ENCODE data around the gene ADCY2.

Gene ADCY2

DNA sequence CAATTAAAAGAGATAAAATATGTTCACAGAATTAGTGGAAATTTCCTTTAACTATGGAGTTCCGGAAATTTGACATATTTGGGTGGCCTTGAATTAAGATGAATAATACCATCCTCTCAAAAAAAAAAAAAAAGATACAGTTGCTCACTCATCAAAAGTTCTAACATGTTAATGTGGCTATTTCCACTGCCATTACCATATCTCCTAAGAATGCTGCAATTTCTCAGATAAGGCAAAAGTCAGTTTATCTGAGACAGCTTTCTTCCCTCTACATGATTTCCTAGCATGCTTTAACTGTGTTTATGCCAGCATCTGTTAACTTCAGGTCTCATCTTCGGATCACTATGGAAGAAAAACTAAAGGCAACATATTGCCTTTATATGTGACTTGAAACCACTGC, 470.3 kb downstream of the ADCY2 start:
- no peak overlapping the region for H3K4me3 ChIP-seq (ENCODE audit: low read length)
- no peak for DNase-seq (ENCODE audit: low read depth)
- TF ChIP-seq, protein P1, sequence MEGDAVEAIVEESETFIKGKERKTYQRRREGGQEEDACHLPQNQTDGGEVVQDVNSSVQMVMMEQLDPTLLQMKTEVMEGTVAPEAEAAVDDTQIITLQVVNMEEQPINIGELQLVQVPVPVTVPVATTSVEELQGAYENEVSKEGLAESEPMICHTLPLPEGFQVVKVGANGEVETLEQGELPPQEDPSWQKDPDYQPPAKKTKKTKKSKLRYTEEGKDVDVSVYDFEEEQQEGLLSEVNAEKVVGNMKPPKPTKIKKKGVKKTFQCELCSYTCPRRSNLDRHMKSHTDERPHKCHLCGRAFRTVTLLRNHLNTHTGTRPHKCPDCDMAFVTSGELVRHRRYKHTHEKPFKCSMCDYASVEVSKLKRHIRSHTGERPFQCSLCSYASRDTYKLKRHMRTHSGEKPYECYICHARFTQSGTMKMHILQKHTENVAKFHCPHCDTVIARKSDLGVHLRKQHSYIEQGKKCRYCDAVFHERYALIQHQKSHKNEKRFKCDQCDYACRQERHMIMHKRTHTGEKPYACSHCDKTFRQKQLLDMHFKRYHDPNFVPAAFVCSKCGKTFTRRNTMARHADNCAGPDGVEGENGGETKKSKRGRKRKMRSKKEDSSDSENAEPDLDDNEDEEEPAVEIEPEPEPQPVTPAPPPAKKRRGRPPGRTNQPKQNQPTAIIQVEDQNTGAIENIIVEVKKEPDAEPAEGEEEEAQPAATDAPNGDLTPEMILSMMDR (conservative IDR thresholded peaks at IDR 0.05; ENCODE audit: low read length): no peak

DNA sequence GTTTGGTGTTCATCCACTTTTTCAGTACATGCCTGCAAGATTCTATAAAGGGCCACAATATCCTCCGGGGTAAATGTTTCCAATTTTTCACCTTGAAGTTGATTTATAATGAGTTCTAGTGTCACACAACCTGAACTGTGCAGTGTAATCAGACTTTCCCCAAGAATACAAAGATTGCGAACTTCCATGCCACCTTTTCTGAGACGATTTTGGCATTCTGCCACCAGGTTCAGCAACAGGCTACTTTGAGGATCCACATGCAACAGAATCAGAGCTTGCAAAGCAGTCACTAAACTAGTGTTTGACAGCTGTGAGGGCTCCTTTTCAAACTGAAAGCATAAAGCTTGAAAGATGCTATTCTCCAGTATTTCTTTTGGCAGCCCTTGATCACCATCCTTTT, 471.3 kb downstream of the ADCY2 start:
- no peak for DNase-seq (ENCODE audit: low read depth)
- TF ChIP-seq, protein P1 (conservative IDR thresholded peaks at IDR 0.05; ENCODE audit: low read length): no peak
- H3K4me3 ChIP-seq (ENCODE audit: low read length): no peak overlapping the region; the same call in 1 of the 2 replicates

DNA sequence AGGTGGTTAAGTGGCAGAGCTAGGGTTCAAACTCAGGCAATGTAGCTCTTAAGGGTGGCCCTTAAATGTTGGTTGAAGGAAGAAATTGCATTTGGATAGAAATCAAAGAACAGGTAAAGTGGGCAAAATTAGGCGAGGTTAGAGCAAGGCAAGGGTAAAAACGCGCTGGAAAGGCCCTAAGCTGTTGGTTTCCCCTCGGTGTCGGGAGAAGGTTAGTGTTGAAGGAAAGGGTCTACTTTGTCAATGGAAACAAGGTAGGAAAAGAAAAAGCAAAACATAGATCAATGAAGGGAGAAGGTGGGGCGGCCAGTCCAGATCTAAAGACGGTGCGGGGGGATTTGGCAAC, 472.5 kb downstream of the ADCY2 start:
- no peak for DNase-seq (ENCODE audit: low read depth)
- TF ChIP-seq, protein P1 (conservative IDR thresholded peaks at IDR 0.05; ENCODE audit: low read length): no peak
- peak overlapping the region; percentile 80 for H3K4me3 ChIP-seq (ENCODE audit: low read length)

DNA sequence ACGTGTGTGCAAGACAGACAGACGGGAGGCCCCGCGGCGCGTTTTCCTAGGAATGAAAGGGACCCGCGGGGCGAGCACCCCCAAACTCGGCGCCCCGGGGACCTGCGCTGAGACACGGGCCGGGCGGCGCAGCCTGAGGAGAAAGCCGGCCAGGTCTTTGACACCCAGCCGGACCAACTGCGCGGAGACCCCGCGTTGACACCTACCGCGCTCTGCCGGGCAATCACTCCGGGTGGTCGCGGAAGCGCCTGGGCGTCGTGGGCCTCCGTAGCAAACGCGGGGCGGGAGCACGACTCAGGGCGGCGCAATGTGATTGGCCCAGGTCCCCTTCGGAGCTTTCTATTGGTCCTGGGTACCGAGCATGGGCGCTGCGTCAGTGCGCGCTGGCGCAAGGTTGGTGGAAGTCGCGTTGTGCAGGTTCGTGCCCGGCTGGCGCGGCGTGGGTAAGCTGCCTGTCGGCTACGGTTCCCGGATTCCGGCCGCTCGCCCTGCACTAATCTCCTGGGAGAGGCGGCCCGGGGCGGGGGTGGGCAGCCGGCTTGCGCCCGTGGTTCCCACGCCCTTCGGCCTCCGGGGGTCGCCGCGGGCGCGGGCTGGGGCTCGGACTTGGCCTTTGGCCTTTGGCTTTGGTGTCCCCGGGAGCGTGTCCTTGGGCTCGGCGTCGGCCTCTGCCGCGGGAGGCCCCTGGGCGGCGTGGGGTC, 473.0 kb downstream of the ADCY2 start, which contains the start of the genes FASTKD3 and MTRR:
Gene FASTKD3, minus strand, starts transcription at position 259 of the 701 bp plus-strand sequence. CDS start 948 bp downstream, outside the sequence.
Gene MTRR, plus strand, starts transcription at position 376 of the 701 bp plus-strand sequence. CDS start 1,647 bp downstream, outside the sequence.
- peak within 1 kb of the TSS; percentile 80 for H3K4me3 ChIP-seq (ENCODE audit: low read length)
- TF ChIP-seq, protein P1 (conservative IDR thresholded peaks at IDR 0.05; ENCODE audit: low read length): no peak

DNA sequence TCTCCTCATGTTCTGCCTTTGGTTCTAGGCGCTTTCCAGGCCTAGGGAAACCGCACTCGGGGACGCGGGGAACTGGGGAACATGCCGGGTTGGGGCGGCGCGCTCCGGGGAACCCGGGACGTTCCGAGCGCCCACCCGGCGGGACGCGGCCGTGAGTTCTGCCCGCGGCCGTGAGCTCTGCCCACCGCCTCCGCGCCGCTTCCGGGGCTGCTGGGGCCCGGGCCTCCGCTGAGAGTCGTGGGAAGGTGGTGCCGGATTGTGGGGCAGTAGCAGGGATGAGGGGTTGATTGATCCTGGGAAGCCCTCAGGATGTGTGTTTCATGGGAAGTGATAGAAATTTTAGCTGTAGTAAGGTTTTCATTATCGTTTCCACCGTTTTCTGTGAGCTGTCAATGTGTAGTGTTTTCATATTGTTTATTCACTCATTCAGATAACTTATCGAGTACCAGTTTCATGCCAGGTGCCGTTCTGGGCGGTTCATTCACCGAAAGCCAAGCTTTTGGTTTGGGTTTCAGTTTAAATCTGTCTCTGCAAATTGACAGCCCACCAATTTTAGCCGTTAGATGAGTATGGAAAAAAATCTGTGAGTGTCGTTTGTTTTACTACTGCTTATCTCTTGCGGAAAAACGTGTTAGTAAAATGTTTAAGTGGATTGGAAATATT, 473.7 kb downstream of the ADCY2 start:
- TF ChIP-seq, protein P1 (conservative IDR thresholded peaks at IDR 0.05; ENCODE audit: low read length): no peak
- no peak for DNase-seq (ENCODE audit: low read depth)
- peak overlapping the region; percentile 80 for H3K4me3 ChIP-seq (ENCODE audit: low read length)

More for the DNA sequence above, 473.0 kb downstream of the ADCY2 start, which contains the start of the genes FASTKD3 and MTRR:
- DNase-seq (ENCODE audit: low read depth): peak; percentile 88

DNA sequence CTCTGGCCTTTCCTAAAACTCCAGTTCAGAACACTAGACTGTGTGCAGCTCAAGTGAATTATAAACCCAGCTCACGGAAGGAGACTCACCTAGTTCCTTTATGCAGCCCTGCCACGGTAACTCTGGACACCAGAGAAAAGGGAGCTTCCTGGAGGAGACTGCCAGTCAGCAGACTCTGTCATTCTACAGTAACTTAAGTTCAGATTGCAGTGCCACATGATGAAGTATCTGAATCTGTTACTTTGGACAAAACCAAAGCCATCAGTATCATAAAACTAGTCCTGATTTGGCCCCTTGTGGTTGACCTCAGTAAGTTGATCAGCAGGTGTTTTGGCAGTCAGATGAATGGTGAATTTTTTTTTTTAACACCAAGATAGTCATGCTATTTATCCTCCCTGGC, 475.7 kb downstream of the ADCY2 start:
- H3K4me3 ChIP-seq (ENCODE audit: low read length): no peak overlapping the region
- TF ChIP-seq, protein P1 (conservative IDR thresholded peaks at IDR 0.05; ENCODE audit: low read length): no peak

More for the DNA sequence above, 475.7 kb downstream of the ADCY2 start:
- DNase-seq (ENCODE audit: low read depth): no peak
